NCI-H2196 treated with DMSO at 0.1 percent for 48 hours (cell line): ENCODE results near the gene STK11.

Source experiments
- DNase-seq: peaks from one replicate; lab custom pipeline; 2025; ENCODE audit not compliant: unreplicated experiment; lab: John Stamatoyannopoulos, UW

Gene STK11

DNA sequence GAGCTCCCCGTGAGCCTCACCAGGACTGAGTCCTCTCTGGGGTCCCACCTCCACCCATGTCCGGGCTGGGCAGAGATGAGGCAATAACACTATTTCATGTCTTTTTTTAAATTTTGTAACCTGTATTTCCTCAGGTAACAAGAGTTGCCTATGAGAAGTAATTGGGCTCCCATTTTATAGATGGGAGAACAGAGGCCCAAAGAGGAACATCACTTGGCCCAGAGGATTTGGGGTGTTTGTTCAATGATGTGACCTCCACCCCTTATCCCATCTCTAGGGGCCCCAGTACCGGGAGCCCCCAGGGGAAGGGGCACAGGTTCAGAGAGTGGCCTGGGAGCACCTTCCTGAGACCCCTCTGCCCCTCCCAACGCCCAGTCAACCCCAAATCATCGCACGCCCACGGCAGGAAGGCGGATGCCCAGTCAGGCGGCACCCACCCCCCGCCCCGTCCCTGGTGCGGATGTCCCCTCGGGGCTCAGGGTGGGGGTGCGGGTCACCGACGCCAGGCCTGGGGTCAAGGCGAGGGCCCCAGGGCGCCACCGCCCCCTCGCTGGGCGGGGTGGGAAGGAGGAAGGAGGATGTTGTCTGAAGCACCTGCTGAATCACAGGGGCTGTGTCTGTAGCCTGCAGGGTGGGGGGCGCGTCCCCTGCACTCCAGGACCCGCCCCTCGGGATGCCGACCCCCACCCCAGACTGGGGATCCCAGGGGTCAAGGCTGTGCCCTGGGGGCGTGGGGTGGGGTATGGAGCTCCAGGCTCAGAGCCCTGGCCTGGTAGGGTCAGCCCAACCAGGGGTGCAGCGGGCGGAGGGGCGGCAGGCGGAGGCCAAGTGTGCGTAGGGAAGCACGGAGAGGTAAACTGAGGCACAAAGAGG is 54.5 kb downstream of the STK11 start:
- DNase-seq, result no peak

DNA sequence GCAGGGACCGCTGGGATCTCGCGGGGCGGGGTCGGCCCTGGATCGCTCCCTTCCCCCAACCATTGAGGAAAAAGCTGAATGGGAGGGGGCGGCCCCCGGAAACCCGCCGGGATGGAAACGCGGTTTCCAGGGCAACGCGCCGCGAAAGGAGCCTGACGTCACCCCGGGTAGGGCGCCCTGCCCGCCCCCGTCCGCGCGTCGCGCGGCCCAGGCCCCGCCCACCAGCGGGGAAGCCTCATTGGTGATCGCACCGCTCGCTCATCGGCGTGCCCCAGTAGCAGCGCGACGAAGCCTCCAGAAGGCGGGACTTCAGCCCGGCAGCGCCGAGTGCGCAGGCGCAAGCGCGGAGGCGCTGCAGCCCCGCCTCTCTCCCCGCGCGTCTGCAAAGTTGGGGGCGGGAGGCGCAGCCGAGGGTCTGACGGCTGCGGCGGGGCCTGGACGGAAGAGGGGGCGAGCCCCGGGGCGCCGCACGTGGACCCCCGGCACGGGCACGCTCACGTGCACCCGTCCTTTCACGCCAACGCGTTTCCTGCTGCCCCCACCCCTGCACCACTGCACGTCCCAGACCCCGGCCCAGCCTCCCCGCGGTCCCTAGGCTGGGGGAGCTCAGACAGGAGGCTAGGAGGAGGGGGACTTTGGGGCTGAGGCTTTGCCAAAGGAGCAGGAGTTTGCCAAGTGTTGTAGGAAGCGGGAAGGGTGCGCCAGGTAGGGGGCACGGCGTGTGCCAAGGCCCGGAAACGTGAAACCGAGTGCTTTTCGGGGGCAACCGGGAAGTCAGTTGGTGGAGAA is 55.4 kb downstream of the STK11 start:
- peak; percentile 93 for DNase-seq

DNA sequence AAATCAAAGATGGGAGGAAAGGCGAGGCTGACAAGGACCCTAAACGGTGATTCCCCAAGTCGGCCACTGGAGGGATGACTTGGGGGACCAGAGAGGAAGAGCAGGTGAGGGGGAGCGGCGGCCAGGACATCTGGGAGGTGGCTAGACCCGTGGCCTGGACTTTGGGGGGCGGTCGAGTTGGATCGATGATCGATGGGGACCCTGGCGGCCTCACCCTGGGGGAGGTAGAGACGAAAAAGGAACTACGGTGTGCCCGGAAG is 55.9 kb downstream of the STK11 start:
- no peak for DNase-seq

DNA sequence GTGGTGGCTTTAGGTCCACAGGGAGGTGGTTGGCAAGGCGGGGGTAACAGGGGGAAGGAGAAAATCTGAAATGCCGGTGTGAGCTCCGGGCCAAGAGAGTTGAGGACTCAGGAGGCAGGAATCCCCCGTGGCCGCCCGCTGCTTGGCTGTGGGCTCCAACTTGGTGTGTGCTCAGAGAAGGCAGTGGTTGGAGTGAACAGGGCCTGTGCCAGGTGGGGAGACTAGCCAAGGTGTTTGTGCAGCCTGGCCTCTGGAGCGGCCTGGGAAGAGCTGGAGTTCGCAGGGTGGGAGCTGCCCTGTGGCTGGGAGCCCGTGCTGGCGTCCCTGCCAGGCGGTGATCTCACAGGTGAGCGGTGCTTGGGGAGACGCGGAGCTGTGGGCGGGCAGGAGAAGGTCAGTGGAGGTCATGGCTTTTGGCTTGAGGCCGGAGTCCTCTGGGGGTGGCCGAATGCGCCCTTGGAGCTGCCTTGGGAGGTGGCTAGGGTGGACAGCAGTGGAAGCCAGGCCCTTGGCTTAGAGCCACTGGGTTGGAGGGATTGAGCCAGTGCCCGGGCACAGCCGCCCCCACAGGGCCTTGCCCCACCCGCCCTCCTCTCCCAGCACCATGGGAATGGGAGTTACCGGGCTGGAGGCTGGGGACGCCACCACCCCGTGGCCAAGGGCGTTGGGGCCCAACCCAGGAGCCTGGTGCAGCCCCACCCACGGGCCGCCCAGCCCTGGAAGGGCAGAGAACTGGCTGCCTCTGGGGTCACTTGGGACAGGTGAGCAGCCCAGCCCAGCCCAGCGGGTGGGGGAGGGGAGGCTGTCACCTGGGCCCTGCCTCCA is 56.4 kb downstream of the STK11 start:
- peak; percentile 36 for DNase-seq

DNA sequence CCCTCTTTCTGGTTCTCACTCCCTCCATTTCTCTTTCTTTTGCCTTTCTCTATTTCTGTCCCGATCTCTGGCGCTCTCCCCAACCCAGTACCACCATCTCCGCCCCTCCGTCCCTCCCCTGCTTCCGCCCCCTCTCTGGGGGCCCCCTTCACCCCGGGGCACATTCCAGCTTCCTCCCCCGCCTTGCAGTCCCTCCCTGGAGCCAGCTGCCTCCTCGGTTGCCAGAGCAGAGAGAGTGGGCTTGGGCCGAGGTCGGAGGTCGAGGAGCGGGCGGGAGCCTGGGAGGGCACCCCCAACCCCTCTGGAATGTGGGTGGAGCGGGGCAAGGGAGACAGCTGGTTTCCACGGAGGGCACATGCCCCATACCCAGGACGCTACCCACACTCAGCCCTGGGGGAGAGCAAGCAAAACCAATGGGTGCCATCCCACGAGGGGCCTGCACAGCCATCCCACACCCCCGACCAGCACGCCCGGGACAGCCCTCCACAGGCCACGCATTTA is 57.1 kb downstream of the STK11 start:
- no peak for DNase-seq

DNA sequence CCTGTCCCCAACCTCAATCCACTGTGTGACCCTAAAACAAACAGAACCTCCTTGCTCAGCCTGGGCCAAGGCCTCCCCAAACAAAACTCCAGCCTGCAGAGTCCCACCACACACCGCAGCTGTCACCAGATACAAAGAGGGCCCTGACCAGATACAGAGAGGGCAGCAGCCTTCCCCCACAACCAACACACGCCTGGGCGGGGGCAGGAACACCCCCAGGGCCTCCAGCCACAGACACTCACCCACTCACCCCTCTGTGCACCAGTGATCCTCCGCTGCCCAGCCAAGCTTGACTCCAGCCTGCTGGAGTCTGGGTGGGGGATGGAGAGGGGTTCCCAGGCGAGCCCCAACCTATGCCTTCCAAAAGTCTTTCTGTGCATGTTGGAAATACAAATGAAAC is 57.6 kb downstream of the STK11 start:
- DNase-seq, result no peak

DNA sequence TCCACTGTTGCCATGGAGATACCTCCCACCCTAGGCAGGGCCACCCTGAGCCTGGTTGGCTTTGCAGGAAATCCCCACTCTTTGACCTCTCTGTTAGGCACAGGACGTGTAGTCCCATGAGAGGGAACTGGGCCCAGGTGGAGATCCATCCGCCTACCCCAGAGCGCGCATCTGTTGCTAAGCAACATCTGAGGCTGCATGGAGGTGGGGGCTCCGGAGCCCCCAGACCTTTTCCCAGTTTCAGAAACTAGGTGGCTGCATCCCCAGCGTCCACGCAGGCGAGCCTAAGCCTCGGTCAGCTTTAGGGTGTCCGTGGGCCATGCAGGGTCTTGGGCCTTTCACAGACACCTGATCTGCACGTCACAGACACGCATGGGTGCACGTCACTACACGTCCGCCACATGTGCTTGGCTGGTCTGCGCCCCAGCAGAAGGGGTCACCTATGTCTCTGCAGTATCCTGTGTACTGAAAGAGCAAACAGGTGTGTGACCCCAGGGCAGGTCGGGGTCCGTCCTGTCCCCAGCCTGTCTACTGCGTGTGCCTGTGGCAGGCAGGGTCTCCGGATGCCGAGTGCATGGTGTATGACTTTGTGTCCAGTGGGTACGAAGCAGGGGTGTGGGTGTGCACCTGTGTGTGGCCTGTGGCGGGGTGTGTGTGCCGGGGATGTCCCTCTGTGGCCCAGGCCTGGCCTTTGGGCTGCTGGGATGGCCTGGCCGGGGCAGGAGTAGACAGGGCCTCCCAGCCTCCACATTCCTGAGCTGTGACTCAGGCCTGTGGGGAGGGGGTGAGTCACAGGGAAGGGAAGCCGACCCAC is 59.4 kb downstream of the STK11 start:
- no peak for DNase-seq

DNA sequence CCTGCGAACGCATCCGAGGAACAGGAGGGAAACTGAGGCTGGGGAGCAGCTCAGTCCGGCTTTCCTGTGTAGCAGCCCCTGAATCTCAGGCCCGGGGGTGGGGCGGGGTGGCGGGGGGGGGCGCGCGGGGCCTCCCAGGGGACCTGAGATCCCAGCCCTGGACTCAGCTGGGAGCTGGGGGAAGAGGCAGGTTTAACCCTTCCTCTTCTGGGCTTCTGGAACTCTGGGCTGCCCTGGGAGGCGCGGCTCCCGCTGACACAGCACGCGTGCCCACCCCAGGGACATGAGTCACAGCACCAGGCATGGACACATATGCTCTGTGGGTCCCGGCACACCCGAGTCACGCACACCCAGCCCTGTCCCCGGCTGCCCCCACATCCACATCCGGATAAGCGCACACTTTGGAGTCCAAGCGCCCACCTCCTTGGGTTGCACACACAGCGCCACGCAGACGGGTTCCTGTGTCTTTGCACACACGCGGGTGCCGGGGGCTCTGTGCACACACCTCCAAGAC is 60.1 kb downstream of the STK11 start:
- DNase-seq, result no peak

DNA sequence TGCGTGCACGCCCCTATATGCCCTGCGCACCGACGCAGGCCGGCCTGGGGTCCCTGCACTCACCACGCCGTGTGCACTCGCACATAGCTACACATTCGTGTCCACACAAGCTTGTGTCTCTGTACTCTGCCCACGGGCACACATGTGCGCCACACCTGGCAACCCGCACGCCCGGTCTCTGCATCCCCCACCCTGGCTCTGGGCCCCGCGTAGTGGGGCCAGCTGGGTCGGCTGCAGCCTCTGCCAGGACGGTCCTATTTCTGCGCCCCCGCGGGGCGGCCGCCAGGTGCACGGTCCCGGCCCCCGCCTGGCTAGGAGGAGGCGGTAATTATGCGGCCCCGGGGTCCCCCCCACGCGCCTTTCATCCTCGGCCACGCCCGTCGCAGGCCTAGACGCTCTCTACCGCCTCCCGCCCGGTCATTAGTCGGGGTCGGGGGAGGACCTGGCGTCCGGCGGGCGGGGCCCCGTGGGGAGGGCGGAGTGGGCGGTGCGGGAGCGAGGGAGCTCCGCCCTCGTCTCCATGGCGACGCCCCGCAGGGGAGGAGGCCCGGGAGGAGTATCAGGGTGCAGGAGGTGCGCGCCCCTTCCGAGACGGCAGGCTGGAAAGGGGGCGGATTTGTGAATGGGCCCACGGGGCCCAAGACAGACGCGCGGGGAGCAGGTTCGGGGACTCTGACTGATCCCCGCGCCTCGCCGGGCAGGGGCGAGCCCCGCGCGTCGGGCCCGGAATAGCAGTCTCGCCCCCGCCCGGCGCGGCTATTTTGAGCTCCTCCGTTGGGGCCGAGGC is 60.7 kb downstream of the STK11 start:
- DNase-seq, result peak; percentile 72

DNA sequence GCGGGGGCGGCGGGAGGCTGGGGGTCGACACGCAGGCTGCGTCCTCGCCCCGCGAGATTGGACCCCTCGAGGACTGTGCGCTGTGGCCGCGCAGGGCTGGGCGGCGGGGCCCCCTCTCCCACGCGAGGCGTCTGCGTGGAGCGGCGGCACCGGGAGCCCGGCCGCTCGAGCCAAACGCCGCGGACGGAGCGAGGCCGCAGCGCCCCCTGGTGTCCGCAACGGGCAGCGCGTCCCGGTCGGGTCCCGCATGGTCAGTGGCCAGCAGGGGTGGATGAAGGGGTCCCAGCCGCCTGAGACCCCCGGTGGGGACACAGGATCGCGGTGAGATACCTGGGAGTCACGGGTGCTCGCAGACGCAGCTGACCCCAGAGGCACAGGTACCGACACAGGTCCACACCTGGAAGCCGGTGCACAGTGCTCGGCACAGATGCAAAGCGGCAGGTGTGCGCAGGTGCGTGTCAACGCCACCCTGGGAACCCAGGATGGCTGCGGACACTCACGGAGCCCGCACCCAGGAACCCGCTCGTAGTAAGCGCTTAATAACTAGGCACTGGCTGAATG is 61.4 kb downstream of the STK11 start:
- peak; percentile 43 for DNase-seq

DNA sequence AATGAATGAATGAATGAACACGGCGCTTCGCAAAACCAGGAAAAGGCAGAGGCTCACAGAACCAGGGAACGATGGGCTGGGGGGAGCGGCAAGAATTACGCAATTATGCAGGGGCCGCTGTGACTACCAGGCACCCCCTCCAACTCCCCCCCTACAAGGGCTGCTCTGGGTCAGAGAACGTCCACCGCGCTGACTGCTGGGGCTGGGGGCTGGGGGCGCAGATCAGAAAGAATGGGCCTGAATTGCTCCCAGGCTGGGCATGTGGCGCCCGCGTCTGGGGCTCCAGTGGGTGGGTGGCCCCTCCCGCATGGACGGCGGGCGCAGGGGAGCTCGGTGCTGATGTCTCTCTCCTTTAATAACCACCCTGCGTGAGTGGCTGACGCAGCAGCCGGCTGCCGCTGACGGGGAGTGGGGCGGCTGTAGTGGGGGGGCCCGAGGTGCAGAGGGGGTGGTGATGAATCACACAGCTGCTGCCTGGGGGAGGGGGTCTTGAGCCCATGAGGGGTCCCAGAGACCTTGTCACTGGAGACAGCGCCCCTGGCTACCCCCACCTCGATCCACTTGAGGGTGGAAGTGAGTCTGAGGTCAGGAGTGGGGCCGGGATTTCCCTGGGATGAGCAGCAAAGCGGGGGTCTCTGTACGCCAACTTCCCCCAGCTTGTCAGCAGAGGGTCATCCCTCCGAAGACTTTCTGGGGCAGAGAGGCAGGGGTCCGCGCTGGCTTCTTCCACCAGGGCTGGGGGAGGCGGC is 62.1 kb downstream of the STK11 start:
- no peak for DNase-seq

DNA sequence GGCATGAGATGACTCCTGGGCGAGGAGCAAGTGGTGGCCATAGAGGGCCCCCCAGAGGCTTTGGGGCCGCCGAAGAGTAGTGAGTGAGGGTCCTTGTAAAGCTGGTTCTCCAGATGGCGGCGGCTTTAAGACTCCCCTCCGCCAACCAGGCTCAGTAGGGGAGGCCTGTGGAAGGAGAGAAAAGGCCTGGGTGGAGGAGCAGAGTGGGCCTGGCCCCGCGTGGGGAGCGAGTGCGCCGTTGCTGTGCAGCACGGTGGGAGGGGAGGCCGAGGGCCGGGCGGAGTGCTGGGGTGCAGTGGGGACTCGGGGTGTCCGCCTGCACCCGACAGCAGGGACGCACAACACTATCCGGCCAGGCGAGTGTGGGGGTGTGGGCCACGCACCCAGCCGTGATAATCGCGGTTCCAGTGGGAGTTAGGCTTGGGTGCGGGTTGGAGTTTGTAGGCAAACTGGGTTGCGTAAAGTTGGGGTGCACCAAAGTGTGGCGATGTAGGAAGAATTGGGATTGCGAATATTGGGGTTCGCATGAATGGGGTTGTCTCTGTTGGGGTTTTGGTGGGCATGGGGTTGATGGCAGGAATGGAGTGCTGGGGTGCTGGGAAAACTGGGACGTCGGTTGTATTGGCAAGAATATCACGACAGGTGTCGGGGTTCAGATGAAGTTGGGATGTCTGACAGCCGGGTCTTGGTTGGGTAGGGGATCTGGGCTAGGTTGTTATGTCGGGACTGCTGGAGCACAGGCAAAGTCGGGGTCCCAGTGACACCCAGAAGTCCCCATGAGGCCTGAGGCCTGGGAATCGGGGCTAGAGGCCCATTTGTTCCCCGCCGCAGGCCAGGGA is 62.9 kb downstream of the STK11 start:
- DNase-seq, result no peak

DNA sequence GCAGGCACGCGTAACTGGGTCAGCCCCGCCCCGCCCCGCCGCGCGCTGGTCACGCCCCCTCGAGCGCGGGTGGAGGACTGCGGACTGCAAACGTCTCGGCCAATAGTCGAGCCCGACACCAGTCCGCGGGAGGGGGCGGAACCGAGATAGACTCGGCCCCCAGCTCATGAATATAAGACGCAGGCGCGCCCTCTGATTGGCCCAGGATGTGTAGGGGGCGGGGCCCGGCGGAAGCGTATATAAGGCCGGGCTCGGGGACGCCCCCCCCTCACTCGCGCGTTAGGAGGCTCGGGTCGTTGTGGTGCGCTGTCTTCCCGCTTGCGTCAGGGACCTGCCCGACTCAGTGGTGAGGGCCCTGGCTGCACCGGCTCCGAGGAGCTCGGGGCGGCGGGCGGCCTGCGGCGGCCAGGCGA is 63.5 kb downstream of the STK11 start, which contains the start of gene CIRBP:
CIRBP (plus strand) TSS at position 268 of the 413 bp plus-strand sequence. CDS start 1,602 bp downstream, outside the sequence.
- peak; percentile 97 for DNase-seq

DNA sequence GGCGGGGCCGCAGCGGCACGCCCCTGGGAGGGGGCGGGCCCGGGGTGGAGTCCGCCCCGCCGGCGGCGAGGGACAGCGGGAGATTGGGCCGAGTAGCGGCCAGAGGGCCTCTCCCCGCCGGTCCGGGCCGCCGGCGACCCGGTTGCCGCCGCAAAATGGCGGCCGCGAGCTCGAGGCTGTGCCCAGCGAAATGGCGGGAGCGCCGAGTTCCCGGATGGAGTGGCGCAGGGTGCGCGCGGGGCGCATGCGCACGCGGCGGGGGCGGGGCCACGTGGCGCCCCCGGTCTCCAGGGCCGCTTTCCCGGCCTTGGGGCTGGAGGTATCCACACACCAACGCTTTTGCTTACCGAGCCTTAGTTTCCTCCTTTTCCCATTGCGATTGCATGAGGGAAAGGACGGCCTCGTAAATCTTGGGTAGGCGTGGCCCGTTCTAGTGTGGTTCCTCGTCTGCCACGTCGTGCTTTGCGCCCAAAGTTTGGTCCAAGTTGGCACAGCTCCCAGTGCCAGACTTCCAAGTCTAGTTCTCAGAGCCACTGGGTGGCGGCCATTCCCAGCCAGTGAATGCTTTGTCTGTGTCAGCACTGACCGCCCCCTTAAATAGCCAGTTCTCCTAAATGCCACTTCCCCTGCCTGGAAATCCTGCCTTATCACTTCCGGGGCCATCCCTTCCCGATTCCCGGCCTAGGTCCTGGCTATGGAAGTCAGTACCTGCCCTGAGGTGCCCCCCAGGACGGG is 64.1 kb downstream of the STK11 start:
- peak; percentile 77 for DNase-seq

DNA sequence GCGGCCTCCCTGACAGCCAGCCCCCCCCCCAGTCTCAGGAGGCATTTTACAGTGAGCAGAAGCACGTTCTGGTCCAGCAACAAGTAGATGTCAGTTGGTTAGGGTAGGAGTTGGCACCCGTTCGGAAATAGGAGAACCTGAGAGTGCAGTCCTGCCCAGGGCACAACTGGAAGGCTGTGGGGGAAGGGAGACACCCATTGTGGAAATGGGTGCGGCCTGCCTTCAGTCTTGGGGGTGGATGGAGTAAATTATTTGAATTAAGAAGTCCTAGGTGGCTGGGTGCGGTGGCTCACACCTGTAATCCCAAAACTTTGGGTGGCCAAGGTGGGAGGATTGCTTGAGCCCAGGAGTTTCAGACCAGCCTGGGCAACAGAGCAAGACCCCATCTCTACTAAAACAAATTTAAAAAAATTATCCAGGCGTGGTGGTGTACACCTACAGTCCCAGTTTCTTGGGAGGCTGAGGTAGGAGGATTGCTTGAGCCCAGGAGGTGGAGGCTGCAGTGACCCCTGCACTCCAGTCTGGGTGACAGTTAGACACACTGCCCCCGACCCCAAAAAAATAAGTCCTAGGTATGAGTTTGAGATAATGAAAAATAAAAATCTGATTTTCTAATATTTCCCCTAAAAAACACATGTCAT is 64.8 kb downstream of the STK11 start:
- no peak for DNase-seq

DNA sequence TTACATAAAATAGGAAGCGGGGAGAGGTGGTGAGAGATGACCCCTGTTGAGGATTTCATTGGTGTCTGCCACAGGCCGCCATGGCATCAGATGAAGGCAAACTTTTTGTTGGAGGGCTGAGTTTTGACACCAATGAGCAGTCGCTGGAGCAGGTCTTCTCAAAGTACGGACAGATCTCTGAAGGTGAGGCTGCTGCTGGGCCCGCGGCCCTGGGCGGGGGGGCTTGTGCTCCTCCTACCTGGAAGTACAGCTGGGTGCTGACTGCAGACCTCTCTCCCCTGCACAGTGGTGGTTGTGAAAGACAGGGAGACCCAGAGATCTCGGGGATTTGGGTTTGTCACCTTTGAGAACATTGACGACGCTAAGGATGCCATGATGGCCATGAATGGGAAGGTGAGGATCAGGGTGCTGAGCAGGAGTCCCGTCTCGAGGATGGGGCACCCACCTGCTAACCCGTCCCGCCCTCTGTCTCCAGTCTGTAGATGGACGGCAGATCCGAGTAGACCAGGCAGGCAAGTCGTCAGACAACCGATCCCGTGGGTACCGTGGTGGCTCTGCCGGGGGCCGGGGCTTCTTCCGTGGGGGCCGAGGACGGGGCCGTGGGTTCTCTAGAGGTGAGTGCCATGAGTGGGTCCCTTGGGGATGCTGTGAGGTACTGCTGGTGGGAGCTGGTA is 65.4 kb downstream of the STK11 start:
- DNase-seq, result no peak
